Retinal pigment epithelial cell (primary cell): ENCODE results near the gene ASB1.

ENCODE experiments used
- DNase-seq: peaks from one replicate; pipeline ENCODE4 v3.0.0-alpha.2; 2010; ENCODE audit warnings: low read depth
- H3K4me3 ChIP-seq: 2 replicates; pipeline ENCODE4 v1.5.1; 2011; ENCODE audit warnings: mild to moderate bottlenecking, low read length, control low read depth, moderate library complexity
- CTCF ChIP-seq: conservative IDR thresholded peaks from 2 replicates; pipeline ENCODE4 v1.5.1; 2011; ENCODE audit warnings: low read depth, low read length, control low read depth, inconsistent platforms

Gene ASB1

GRCh38 chr2:238382381-238382781, 44.3 kb upstream of the ASB1 start:
- no peak for TF ChIP-seq CTCF
- no peak for DNase-seq
- no peak overlapping the region for H3K4me3 ChIP-seq

GRCh38 chr2:238383135-238383534, 43.6 kb upstream of the ASB1 start:
- DNase-seq: no peak
- TF ChIP-seq CTCF: no peak
- no peak overlapping the region for H3K4me3 ChIP-seq

GRCh38 chr2:238383743-238384380, 42.9 kb upstream of the ASB1 start:
- no peak for DNase-seq
- no peak for TF ChIP-seq CTCF
- no peak overlapping the region for H3K4me3 ChIP-seq

- no peak for TF ChIP-seq CTCF
- H3K4me3 ChIP-seq: no peak overlapping the region
- no peak for DNase-seq
Observed at GRCh38 chr2:238387332-238387731, 39.4 kb upstream of the ASB1 start.

GRCh38 chr2:238388794-238389193, 37.9 kb upstream of the ASB1 start:
- TF ChIP-seq CTCF: no peak
- no peak for DNase-seq

GRCh38 chr2:238389988-238390589, 36.6 kb upstream of the ASB1 start:
- no peak for DNase-seq
- no peak overlapping the region for H3K4me3 ChIP-seq
- no peak for TF ChIP-seq CTCF

More at GRCh38 chr2:238388794-238389193, 37.9 kb upstream of the ASB1 start:
- no peak overlapping the region for H3K4me3 ChIP-seq

- TF ChIP-seq CTCF: no peak
- no peak for DNase-seq
- no peak overlapping the region for H3K4me3 ChIP-seq
Observed at GRCh38 chr2:238391042-238391689, 35.6 kb upstream of the ASB1 start.
